HEK293T (cell line): ENCODE measurements around the gene JARID2.

Source experiments
- CTCF ChIA-PET: fragments of 350-600 bp; formaldehyde crosslinking; extraction: SDS; loops from one replicate; lab custom pipeline; 2021; ENCODE audit warnings: antibody characterized with exemption, inconsistent platforms; lab: Yijun Ruan, JAX
- POLR2A ChIA-PET: fragments of 350-600 bp; formaldehyde crosslinking; extraction: SDS; loops from one replicate; lab custom pipeline; 2020; ENCODE audit warnings: antibody characterized with exemption, inconsistent platforms; lab: Yijun Ruan, JAX
- DNase-seq: peaks from one replicate; pipeline ENCODE4 v3.0.0; 2012; ENCODE audit warnings: mixed read lengths; ENCODE audit errors: extremely low spot score
- ARNT ChIP-seq: fragments of 450-650 bp; IDR thresholded peaks from 2 replicates; pipeline ENCODE4 v1.6.1; 2017; ENCODE audit warnings: mild to moderate bottlenecking
- BHLHE40 ChIP-seq: fragments of 450-650 bp; IDR thresholded peaks from 2 replicates; pipeline ENCODE4 v1.6.1; 2016; ENCODE audit warnings: mild to moderate bottlenecking, moderate library complexity, borderline replicate concordance
- CTBP1 ChIP-seq: fragments of 450-650 bp; IDR thresholded peaks from 2 replicates; pipeline ENCODE4 v1.6.1; 2016; ENCODE audit warnings: borderline replicate concordance
- ELF4 ChIP-seq: fragments of 450-650 bp; IDR thresholded peaks from 2 replicates; pipeline ENCODE4 v1.6.1; 2017; ENCODE audit warnings: antibody characterized with exemption
- FOXA1 ChIP-seq: fragments of 450-650 bp; IDR thresholded peaks from 2 replicates; pipeline ENCODE4 v1.6.1; 2016; ENCODE audit warnings: mild to moderate bottlenecking
- FOXK2 ChIP-seq: fragments of 450-650 bp; IDR thresholded peaks from 2 replicates; pipeline ENCODE4 v1.6.1; 2016; ENCODE audit warnings: mild to moderate bottlenecking
- FOXM1 ChIP-seq: fragments of 450-650 bp; IDR thresholded peaks from 2 replicates; pipeline ENCODE4 v1.6.1; 2017; ENCODE audit warnings: mild to moderate bottlenecking, borderline replicate concordance
- HDGF ChIP-seq: fragments of 450-650 bp; IDR thresholded peaks from 2 replicates; pipeline ENCODE4 v1.6.1; 2017; ENCODE audit warnings: antibody characterized with exemption, borderline replicate concordance
- L3MBTL2 ChIP-seq: fragments of 450-650 bp; conservative IDR thresholded peaks from 2 replicates; pipeline ENCODE4 v1.6.1; 2016; ENCODE audit warnings: mild to moderate bottlenecking
- LEF1 ChIP-seq: fragments of 450-650 bp; IDR thresholded peaks from 2 replicates; pipeline ENCODE4 v1.6.1; 2017; ENCODE audit warnings: mild to moderate bottlenecking, borderline replicate concordance
- SP1 ChIP-seq: fragments of 450-650 bp; IDR thresholded peaks from 2 replicates; pipeline ENCODE4 v1.6.1; 2017
- SUZ12 ChIP-seq: fragments of 450-650 bp; IDR thresholded peaks from 2 replicates; pipeline ENCODE4 v1.6.1; 2016; ENCODE audit warnings: mild to moderate bottlenecking
- TARDBP ChIP-seq: fragments of 450-650 bp; IDR thresholded peaks from 2 replicates; pipeline ENCODE4 v1.6.1; 2016
- ZNF384 ChIP-seq: fragments of 450-650 bp; IDR thresholded peaks from 2 replicates; pipeline ENCODE4 v1.6.1; 2016
- TF ChIP-seq, protein P1 (sequence below): fragments of 450-650 bp; IDR thresholded peaks from 2 replicates; pipeline ENCODE4 v1.6.1; 2016

The JARID2 gene

DNA sequence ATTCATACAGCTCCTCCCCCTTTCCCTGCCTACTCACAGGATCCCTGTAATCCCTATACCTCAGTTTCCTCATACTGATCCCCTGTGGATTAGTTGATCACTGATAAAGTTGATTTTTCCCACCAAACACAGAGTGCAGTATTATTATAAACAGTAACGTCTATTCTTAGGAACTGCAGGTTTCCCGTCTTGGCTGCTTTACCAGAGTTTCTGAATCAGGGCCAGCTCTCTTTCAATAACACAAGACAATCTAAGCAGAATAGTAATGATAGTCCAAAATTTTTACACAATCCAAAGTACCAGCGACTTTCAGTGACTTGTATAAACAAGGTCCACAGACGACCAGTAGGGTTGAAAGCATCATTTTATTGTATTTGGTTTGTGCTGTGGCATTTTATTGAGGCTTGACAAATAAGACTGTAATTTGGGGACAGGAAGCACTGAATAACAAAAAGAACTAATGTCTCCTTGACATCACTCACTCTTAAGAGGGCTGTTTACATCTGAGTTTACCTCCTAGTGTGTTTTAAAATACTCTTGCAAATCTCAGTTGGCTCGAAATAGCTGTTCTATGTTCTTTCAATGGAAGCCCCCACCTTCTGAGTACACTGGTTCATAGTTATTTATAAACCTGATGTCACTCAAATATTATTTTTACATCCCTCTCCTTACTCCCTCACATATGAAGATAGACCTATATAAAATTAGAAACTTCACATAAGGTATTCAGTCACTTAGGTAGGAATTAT lies 6.1 kb upstream of the JARID2 start:
- TF ChIP-seq TARDBP (no peak), FOXA1 (no peak)
- TF ChIP-seq, protein P1, sequence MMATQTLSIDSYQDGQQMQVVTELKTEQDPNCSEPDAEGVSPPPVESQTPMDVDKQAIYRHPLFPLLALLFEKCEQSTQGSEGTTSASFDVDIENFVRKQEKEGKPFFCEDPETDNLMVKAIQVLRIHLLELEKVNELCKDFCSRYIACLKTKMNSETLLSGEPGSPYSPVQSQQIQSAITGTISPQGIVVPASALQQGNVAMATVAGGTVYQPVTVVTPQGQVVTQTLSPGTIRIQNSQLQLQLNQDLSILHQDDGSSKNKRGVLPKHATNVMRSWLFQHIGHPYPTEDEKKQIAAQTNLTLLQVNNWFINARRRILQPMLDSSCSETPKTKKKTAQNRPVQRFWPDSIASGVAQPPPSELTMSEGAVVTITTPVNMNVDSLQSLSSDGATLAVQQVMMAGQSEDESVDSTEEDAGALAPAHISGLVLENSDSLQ = 0 out of 2 replicates have a peak, but pooled peaks have one; percentile 5
- CTCF ChIA-PET = interaction anchor here (0.6 kb wide), 1 partner anchor 8 kb away, joined by 3 read pairs; no protein-coding TSS in a partner anchor
- POLR2A ChIA-PET = no interaction called here
- DNase-seq = no peak

DNA sequence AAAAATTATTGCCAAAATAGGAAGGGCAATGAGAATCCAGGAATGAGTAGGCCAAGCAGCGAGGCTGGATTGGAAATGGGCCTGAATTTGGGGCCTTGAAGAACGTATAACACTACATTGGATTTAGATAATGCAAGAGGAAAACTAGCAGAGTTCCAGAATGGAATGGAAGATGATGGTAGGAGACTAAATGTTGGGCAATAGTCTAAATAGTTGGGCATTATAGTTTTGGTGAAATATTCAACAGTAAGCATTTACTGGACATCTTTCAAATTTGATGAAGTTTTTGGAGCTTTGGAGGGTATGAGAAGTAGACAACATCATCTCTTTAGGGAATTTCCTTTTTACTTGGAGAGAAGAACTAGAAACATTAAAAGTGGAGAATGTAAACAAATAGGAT lies 3.4 kb upstream of the JARID2 start:
- DNase-seq = no peak
- no peak for TF ChIP-seq L3MBTL2
- TF ChIP-seq BHLHE40 = no peak
- TF ChIP-seq FOXM1 = no peak
- ChIA-PET POLR2A (no interaction called here), CTCF (interaction anchor here (0.6 kb wide), 1 partner anchor 410 kb away, joined by 3 read pairs; no protein-coding TSS in a partner anchor)

GRCh38 chr6:15242937-15243614 lies 2.8 kb upstream of the JARID2 start:
- no peak for DNase-seq
- ChIA-PET CTCF (interaction anchor here (0.6 kb wide), 2 partner anchors 242 to 409 kb away, joined by 3 read pairs; no protein-coding TSS in a partner anchor), POLR2A (interaction anchor here (0.6 kb wide), 1 partner anchor 58 kb away, joined by 3 read pairs; no protein-coding TSS in a partner anchor)
- TF ChIP-seq SUZ12 = no peak
- TF ChIP-seq LEF1 = no peak
- no peak for TF ChIP-seq FOXK2
- TF ChIP-seq CTBP1 = no peak
- no peak for TF ChIP-seq TARDBP
- no peak for TF ChIP-seq ARNT
- peak; percentile 32; the same call in 1 of the 2 replicates for TF ChIP-seq ZNF384

GRCh38 chr6:15243910-15244619 lies 1.8 kb upstream of the JARID2 start:
- TF ChIP-seq BHLHE40 = no peak
- no peak for TF ChIP-seq SUZ12
- no peak for TF ChIP-seq LEF1
- no peak for DNase-seq
- ChIA-PET CTCF (interaction anchor here (0.6 kb wide), 1 partner anchor 241 kb away, joined by 3 read pairs; no protein-coding TSS in a partner anchor), POLR2A (interaction anchor here (0.6 kb wide), 1 partner anchor 59 kb away, joined by 3 read pairs; no protein-coding TSS in a partner anchor)

GRCh38 chr6:15244620-15245360 lies 1.1 kb upstream of the JARID2 start:
- ChIA-PET CTCF (interaction anchor here (0.6 kb wide), 1 partner anchor 305 kb away, joined by 3 read pairs; no protein-coding TSS in a partner anchor), POLR2A (interaction anchor here (0.7 kb wide), 2 partner anchors 35 to 145 kb away, joined by 3 read pairs; no protein-coding TSS in a partner anchor)
- DNase-seq = peak; percentile 46
- TF ChIP-seq TARDBP (peak; percentile 78), LEF1 (peak; percentile 67; the same call in 1 of the 2 replicates), HDGF (no peak), L3MBTL2 (peak; percentile 80), ARNT (0 out of 2 replicates have a peak, but pooled peaks have one; percentile 17)

DNA sequence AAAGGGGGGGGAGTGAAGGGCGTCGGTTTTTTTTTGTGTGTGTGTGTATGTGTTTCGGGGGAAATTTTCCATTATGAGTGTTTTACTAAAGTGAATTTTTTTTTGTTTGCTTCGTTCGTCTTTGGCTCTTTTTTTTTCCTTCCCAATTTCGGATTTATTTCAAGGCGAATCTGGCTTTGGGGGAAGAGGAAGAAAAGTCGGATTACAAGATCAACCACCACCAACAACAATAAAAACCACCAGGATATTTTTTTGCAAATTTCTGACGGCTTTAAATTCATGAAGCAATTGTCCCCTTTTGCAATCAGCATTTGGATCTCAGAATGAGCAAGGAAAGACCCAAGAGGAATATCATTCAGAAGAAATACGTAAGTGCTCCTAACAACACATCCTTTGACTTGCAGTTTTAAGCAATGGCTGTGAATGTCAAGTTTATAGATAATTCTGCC lies 372 bp downstream of the JARID2 start:
- no peak for DNase-seq
- CTCF ChIA-PET = no interaction called here
- POLR2A ChIA-PET = no interaction called here
- TF ChIP-seq ZNF384 (no peak; the same call in 1 of the 2 replicates), SP1 (no peak)

DNA sequence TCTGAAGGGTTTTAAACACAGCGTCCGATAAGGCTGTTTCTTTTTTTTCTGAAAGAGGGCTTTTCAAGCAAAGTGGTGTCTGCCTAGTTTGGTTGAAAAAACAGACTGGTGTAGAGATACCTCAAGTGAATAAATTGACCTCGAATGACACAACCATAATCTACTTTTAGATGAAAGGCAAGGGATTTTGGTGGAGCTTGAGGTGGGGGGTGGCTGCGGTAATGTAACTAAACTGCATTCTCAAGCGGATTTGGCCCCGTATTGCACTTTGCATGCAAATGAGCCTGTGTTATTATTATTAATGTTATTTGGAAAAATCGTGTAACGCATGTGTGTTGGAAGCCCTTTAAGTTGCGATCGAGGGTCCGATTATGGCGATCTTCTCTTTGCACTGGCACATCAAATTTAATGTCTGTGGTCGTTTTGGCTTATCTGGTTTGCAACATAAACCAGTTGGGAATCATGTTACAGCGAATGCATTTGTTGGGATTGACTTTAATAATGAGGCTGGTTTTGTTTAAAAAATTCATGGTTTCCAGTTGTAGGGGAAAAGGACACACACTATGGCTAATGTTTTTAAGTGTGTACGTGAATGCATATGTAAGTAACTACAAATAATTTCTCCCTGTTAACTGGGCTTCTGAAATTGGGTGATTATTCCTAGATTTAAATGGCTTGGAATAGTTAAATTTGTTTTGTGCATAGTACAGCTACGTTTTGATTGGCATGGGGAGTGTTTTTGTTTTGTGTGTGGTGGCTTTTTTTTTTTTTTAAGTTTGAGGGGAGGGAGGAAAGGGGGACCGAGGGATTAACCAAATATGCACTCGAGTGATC lies 1.0 kb downstream of the JARID2 start:
- POLR2A ChIA-PET = interaction anchor here (0.6 kb wide), 1 partner anchor 219 kb away, joined by 4 read pairs; no protein-coding TSS in a partner anchor
- CTCF ChIA-PET = no interaction called here
- DNase-seq = no peak
- TF ChIP-seq SUZ12 (no peak), L3MBTL2 (0 out of 2 replicates have a peak, but pooled peaks have one; percentile 11), BHLHE40 (no peak), ELF4 (no peak), ZNF384 (peak; percentile 97), CTBP1 (0 out of 2 replicates have a peak, but pooled peaks have one; percentile 7)
- TF ChIP-seq, protein P1 = peak; percentile 96
